T-helper 2 cell (primary cell): ENCODE results near the gene POC1A.

Experiments
- DNase-seq, 5 experiments: peaks; one replicate each; pipeline versions ENCODE4 v3.0.0 to v3.0.0-alpha.2; 2012 to 2022
- total RNA-seq, 2 donors: gene quantifications; one replicate each; lab custom pipeline; 2026; lab: John Stamatoyannopoulos, UW

POC1A gene
- total RNA-seq, result 0.31 to 1.8 reads per million in 2 donors

DNA sequence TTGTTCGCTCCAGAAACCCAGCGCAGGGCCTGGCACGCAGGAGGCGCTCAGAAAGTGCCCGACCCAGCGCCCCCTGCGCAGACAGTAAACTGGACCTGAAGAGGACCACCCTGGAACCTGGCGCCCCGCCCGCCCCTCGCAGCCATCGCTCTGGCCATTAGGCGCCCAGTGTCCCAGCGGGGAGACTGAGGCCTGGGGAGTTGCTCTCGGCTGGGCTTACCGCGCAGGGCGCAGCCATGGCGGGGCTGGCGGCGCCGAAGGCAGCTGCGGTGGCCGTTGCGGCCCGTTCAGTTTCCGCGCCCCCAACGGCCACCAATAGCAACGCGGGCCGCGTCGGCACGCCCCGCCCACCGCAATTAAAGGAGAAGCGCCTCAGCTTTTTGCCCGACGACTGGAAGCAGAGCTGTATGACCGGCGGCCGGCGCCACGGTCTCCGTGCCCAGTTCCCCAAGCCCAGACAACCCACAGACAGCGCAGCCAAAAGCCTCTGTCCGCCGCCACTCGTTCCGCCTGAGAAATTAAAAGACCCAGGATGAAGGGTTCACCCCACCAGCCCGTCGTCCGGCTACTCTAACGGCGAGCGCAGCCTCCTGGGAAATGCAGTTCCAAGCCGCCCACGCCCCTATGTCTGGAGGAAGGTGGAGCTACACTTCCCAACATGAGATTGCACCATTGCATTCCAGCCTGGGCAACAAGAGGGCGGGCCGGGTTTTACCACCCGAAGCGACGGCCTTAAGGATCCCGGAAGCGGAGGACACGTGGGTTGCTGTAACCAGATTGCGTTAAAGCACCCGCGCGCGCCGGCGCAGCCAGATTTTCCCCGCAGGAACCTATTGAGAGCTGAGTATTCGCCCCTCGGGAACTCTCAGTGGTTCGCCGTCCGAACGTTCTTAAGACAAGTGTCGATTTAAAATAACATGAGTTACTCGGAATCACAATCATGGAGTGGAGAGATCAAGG, at the start of gene POC1A:
TSS of gene POC1A (minus strand) at position 289 of the 960 bp plus-strand sequence. CDS start at position 238, 51 bp downstream.
- peak; percentile 70 to 96 (median 81) for DNase-seq

DNA sequence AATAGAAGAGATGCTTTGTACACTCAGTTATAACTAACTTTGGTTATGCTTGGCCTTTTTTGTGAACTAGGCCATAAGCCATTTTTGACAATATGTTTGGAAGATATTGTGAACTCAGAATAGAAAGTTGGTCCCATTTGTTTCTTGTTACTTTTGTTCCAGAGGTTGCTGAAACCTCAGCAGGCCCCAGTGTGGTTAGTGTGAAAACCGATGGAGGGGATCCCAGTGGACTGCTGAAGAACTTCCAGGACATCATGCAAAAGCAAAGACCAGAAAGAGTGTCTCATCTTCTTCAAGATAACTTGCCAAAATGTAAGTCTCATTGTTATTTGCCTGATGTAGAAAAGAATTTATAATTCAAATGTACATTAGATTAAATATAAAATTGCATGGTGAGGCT, 49.5 kb upstream of the POC1A start:
- DNase-seq, result no peak

DNA sequence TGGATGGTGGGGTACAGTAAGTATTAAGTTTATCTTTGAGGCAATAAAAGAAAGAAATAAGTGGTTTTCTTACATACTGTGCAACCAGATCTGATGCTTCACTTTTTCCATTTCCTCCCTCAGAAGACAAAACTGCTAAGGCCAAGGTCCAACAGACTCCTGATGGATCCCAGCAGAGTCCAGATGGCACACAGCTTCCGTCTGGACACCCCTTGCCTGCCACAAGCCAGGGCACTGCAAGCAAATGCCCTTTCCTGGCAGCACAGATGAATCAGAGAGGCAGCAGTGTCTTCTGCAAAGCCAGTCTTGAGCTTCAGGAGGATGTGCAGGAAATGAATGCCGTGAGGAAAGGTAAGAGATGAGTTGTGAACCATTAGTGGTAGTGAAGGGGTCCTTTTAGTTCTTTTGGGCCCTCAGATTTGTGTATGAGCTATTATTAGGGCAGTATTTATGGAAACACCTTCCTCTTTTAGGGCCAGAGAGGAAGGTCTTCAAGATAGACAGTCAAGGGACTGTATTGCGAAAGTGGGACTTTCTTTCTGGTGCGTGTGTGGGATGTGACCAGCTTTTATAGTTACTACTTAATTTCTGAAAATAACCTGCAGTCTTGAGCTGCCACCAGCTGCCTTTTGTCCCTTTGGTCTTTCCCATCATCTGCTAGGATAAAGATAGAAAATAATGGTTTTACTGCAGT, 48.3 kb upstream of the POC1A start:
- DNase-seq, result no peak

DNA sequence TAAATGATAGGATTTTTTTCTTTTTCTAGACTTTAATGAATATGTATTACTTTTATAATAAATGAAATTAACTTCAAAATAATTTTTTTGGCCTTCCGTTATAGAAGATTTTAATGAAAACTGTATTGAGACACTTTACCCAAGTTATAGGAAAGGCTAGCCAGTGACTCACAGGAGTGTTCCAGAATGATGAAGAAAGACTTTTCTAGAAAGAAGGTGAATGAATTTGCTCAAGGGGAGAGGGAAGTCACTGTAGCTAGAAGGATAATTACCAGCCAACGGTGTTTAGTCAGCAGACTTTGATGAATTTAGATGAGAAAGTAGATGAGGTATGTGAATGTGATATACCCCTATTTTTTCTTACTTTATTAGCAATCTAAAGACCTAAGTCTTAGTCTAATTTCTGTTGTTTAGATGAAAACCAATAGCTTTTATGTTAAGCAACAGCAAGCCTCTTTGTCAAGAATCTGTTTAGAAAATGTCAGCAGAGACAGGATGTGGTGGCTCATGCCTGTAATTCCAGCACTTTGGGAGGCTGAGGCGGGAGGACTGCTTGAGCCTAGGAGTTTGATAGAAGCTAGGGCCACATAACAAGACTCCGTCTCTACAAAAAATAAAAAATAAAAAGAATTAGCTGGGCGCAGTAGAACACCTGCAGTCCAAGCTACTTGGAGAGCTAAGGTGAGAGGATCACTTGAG, 46.9 kb upstream of the POC1A start:
- no peak for DNase-seq

DNA sequence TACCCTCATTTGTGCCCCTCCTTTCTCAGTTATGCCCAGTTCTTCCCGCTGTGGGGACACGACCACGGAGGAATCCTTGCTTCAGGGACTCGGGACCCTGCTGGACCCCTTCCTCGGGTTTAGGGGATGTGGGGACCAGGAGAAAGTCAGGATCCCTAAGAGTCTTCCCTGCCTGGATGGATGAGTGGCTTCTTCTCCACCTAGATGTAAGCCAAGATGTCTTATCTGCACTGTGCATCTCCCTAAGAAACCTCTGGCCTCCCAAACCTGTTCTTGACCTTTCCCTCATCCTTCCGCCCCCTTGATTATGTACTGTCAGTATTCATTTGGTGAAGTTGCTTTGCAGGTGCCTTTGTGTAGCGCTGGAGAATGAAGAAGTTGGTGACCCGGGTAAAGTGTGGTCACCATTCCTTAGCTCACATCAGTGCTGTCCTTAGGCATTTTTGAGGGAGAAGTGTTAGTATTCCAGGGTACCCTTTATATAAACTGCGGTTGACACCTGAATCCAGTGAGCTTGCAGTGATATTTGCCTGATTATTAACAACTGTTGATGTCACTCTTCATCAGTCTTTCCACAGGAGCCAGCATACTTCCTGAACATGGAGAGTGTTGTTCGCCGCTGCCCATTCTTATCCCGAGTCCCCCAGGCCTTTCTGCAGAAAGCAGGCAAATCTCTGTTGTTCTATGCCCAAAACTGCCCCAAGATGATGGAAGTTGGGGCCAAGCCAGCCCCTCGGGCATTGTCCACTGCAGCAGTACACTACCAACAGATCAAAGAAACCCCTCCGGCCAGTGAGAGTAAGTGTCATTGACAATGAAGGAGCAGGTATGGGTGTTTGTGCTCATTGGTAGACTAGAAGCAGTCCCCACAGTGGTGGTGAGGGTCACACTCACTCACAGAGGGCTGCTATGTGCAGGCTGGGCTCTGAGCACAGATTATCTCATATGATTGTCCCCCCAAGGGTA, 44.7 kb upstream of the POC1A start:
- DNase-seq, result no peak

DNA sequence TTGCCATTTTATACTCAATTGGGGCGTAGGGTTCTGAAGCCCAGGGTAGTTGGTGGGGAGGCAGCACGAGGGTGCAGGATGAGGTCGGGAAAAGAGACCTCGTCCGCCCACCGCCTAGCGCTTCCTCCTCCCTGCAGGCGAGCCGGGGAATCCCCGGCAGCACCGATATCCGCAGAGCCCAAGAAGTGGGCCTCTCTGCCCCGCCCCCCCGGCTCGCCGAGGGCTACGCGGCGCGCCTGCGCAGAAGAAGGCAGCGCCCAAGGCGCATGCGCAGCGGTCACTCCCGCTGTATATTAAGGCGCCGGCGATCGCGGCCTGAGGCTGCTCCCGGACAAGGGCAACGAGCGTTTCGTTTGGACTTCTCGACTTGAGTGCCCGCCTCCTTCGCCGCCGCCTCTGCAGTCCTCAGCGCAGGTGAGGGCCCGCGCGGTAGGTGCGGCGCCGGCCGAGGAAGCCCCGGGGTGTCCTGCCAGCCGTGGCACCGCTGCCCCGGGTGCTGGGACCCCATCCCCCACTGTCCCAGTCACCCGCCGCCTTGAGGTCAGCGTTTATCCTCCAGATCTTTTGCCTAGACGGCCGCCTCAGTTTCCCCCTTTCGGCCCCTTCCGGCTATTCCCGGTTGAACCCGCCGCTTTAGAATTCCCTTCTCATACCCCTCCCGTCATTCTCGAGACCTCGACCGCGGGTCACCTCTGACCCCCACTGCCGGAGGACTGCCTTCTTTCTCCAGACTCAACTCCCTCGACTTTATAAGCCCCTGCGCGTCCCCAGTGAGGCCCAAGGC, 43.8 kb upstream of the POC1A start, which contains the start of gene ALAS1:
TSS of gene ALAS1 (plus strand) at position 319 of the 784 bp plus-strand sequence. CDS start 1,082 bp downstream, outside the sequence.
- peak; percentile 90 to 93 (median 91) for DNase-seq

DNA sequence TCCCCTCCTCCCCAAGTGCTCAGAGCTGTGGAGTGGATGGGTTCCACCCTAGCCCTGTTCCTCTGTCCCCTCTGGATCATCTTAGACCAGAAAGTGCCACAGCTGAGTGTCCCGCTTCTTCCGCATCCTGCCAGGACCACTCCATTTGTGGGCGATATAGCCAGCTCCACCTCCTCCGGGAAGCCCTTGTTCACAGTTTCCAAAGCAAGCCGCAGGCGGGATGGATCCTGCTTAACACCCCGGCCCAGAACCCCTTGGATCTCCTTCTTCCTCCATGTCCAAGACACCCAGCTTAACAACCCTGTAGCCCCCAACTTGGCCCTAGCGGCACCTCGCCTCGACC, 43.2 kb upstream of the POC1A start:
- DNase-seq, result no peak

DNA sequence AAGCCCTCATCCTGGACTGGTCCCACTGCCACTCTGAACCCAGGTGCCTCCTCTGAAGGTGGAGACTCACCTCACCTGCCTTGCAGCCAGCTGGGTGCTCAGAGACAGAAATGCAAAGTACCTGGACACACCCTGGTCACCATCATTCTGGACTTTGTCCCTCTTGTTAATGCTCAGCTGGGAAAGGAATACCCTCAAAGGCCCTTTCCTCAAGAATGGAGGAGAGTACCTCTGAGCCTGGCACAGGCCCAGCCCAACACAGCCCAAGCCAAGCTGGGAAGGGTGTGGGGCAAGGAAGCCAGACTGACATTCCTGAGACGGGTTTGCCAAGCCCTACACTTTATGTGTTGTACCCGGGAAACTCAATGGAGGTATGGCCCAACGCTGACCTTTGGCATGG, 42.8 kb upstream of the POC1A start:
- DNase-seq, result no peak

DNA sequence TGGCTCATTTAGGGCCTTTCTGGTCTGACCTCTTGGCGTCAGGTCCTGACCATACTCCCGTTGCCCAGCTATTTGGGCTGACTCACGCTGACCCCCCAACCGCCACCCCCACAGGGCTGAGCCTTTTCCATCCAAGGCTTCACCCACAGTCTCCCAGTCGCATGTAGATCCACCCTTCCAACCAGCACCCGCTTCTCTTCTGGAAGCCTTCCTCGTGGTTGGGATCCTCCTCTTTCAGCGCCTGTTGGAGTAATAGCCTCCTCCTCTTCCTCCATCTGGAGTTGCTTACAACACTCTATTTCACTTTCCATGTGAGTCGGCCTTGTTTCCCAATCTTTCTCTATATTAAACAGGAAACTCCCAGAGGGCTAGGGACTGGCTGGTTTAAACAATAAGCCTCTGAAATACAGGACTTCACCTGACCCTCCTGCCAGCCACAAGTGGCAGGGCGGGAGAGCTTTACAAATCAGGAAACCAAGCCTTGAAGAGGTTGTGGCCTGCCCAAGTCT, 41.7 kb upstream of the POC1A start:
- no peak for DNase-seq

DNA sequence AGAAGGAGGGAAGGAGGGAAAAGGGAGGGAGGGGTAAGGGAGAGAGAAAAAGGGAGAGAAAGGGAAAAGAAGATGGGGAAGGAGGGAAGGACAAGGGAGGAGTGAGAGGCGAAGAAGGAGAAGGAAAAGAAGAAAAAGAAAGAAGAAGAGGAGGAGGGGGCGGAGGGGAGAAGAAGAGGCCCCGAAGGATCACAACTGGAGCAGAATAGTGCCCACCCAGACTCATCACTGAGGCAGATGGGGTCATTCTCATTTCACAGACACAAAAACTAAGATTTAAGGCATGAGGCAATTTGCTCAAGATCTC, 41.0 kb upstream of the POC1A start:
- no peak for DNase-seq

DNA sequence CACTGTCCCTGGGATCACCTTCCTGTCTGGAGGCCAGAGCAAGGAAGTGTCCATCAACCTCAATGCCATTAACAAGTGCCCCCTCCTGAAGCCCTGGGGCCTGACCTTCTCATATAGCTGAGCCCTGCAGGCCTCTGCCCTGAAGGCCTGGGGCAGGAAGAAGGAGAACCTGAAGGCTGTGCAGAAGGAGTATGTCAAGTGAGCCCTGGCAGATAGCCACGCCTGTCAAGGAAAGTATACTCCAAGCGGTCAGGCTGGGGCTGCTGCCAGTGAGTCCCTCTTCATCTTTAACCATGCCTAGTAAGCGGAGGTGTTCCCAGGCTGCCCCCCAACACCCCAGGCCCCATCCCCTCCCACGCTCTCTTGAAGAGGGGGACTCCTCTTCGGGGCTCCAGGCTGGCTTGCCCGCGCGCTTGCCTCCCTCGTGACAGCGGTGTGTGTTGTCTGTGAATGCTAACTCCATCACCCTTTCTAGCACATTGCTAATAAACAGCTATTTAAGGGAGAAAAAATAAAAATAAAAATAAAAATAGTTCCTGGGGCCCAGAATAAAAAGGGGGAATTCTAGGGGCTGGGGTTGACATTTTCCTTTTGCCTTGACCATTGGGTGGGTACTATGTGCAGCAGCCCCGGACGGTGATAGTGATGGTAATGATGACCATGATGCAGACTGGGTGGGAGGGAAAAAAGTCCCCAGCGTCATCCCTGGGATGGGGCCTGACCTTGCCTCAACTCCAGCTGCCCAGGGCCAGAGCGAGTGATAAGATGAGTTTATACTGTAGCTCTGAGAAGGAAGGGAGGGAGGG, 40.5 kb upstream of the POC1A start:
- no peak for DNase-seq

DNA sequence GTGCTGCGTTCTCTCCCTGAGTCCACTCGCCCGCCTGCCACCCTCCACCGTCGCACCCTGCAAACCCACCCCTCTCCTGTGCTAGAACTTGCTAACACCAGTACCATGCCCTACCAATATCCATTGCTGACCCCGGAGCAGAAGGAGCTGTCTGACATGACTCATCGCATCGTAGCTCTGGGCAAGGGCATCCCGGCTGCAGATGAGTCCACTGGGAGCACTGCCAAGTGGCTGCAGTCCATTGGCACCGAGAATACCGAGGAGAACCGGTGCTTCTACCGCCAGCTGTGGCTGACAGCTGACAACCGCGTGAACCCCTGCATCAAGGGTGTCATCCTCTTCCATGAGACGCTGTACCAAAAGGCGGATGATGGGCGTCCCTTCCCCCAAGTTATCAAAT, 38.8 kb upstream of the POC1A start:
- no peak for DNase-seq

DNA sequence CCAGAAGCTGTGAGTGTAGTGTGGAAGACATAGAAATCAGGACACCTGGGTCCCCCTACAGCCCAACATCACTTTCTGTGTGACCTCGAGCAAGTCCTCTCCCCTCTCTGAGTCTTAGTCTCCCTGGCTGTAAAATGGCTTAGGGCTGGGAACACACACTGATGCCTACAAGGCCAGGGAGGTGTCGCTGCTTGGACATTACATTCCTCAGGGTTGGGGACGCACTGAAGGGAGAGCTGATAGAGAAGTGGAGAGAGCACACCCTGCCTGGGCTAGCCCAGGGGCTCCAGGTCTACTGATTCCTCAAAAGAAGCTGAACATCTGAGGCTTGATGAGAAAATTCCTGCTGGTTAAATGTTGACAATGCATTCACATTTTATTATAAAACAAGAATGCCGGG, 37.4 kb upstream of the POC1A start:
- no peak for DNase-seq

DNA sequence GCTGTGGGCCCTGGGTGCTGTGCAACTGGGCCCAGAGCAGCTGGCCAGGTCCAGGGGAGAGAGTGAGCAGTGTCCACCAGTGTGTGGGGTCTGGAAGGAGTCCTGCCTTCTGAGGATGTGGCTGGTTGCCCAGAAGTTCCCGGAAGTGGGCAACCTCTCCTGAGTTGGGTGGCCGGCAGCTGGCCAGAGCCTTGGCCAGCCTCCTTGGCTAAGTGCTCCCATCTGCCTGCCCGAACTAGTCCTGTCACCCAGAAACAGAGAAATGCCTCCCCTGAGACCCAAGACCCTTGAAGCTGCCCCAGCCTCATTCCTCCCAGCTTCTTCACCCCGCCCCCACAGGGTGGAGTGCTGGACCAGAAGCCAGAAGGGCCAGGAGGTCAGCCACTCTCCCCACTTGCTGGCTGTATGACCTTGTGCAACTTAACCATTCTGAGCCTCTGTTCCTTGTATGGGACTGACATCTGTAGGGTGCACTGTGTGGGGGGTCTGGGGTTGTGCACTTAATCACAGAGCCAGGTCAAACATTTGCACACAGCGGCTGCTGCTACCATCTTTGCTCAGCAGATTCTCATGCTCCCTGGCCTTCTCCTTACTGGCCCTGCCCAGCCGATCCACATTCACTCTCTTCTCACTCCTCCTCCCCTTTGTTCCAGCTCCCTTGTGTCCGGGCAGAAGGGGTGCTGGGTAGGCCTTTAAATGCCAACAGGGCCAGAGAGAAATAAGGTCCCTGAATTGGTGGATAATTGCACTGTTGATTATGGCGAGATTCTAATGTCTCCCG, 36.3 kb upstream of the POC1A start:
- DNase-seq, result no peak

DNA sequence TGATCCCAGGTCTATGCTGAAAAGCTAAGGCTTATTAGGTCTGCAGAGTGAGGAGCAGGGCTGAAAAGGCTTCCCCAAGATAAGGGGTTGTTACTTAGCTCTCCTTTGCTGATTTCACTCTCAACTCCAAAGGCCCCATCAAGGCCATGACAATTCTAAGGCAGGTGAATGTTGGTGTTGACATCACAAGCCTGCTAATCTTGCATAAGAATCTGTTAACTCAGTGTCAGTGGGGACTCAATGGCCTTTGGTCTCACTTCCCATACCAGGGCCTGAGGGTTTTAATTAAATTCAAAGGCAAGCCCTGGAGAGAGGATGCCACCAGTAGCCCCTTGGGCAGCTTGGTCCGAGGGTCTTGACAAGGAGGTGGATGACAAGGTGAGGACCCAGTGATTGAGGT, 34.3 kb upstream of the POC1A start:
- DNase-seq, result peak in 1 of 5 experiments; percentile 17

DNA sequence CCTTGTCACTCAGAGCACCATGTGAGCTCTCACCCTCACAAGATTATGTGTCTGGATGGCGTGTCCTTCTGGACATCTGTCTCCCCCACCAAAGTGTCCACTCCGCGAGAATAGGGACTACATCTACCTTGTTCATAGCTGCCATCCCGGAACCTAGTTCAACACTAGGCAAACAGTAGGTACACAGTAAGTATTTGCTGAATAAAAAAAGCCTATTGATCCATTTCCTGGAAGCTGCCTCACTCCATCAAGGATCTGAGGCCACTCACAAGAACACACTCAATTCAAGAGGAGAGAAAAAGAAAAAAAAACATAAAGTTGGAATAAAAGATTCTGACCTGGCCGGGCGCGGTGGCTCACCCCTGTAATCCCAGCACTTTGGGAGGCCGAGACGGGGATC, 32.5 kb upstream of the POC1A start:
- no peak for DNase-seq

DNA sequence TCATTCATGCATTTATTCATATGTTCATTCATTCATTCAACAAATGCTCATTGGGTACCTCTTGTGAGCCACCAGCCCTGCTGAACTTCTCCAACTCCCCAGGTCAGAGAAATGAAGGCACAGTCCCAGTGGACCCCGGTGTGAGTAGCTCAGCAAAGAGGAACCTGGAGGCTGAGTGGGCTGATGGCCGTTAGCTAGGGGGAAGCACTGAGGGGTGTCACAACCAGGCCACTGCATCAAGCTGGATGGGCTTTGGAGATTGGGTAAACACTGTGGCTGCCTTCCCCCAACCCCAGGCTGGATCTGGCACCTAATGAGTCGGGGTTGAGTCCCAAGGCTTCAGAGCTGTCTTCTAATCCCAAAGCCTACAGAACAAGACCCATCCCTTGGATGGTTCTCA, 31.6 kb upstream of the POC1A start:
- DNase-seq, result no peak

DNA sequence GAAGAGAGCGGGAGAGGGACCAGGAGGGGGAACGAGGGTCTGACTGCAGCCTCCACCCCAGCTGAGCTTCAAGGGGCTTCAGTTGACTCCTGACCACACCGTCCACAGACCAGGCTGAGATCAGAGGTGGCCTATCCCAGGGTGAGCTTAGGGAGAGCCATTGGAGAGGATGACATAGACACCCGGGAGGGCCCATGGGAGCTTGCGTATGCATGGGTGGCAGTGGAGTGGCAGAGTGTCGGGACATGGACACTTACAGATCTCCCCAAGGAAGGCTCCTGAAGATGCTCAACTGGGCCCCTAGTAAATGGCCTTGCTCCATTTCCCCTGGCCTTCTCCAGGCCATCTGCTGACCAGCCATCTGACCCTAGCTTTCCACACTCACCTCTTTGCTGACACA, 31.1 kb upstream of the POC1A start:
- DNase-seq, result no peak

DNA sequence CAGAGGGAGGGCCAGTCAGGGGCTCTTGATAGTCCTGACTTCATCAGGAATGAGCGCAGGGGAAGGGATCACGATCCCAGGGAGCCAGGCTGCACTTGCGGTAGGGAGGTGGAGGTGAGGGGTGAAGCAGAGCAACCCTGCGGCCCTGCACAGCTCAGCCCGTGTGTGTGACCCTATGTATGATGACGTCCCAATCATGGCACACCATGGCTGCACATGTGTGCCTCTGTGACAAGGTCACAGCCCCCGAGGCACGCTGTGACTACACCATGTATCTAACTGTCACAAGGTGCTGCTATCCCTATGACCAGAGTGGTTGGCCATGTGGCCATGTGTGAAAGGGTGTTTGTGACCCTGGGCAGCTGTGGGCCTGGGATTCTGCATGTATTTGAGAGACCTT, 30.5 kb upstream of the POC1A start:
- DNase-seq, result no peak
